GM12891 (cell line): ENCODE data around the gene INSR.

ENCODE experiments used
- DNase-seq: peaks from one replicate; pipeline ENCODE4 v3.0.0; 2011; ENCODE audit warnings: low spot score; ENCODE audit not compliant: insufficient read length
- FAIRE-seq: peaks from 2 replicates; lab custom pipeline; 2011; peaks lifted over from hg19 to GRCh38; lab: Jason Lieb, UNC
- PAX5 ChIP-seq: IDR thresholded peaks from 2 replicates; pipeline ENCODE4 v1.6.1; 2011; ENCODE audit warnings: low read length, moderate library complexity, mild to moderate bottlenecking; ENCODE audit not compliant: insufficient read depth, severe bottlenecking
- POLR2A ChIP-seq: IDR thresholded peaks from 2 replicates; pipeline ENCODE4 v1.6.1; 2011; ENCODE audit warnings: low read depth, low read length, control low read depth
- POLR2AphosphoS5 ChIP-seq: IDR thresholded peaks from 2 replicates; pipeline ENCODE4 v1.6.1; 2011; ENCODE audit warnings: low read depth, low read length, control low read depth
- POU2F2 ChIP-seq: IDR thresholded peaks from 2 replicates; pipeline ENCODE4 v1.6.1; 2011; ENCODE audit warnings: low read depth, mild to moderate bottlenecking, control low read depth, low read length, moderate library complexity
- SPI1 ChIP-seq: IDR thresholded peaks from 2 replicates; pipeline ENCODE4 v1.6.1; 2011; ENCODE audit warnings: low read depth, low read length, control low read depth
- TAF1 ChIP-seq: IDR thresholded peaks from 2 replicates; pipeline ENCODE4 v1.6.1; 2011; ENCODE audit warnings: low read depth, low read length, control low read depth

Gene INSR

DNA sequence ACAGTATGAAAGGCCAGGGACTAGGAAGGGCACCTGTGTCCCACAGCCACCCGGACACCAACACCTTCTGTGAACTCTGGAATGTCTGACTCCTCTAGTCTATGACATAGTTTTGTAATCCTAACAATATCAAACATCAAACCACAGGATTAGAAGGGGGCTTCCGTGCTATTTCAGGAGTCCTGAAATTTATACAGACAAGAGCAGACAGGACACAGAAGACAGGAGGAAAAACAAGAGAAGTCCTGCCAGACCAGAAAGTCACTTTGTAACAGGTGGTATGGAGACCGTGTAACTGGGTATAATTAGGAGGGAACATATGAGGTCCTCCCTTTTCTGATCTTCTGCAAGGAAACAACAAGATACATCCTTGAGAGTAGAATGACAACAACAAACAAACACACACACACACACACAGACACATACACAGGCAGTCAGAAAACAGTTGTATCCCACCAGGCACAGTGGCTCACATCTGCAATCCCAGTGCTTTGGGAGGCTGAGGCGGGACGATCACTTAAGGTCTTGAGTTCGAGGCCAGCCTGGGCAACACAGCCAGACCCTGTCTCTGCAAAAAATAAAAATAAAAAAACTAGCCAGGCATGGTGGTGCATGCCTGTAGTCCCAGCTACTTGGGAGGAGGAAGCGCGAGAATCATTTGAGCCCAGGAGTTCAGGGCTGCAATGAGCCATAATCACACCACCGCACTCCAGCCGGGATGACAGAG lies 13.1 kb downstream of the INSR start:
- FAIRE-seq (peak; percentile 87), DNase-seq (no peak)
- TF ChIP-seq TAF1 (no peak), POLR2A (no peak), SPI1 (no peak), POLR2AphosphoS5 (no peak), PAX5 (no peak), POU2F2 (no peak)

DNA sequence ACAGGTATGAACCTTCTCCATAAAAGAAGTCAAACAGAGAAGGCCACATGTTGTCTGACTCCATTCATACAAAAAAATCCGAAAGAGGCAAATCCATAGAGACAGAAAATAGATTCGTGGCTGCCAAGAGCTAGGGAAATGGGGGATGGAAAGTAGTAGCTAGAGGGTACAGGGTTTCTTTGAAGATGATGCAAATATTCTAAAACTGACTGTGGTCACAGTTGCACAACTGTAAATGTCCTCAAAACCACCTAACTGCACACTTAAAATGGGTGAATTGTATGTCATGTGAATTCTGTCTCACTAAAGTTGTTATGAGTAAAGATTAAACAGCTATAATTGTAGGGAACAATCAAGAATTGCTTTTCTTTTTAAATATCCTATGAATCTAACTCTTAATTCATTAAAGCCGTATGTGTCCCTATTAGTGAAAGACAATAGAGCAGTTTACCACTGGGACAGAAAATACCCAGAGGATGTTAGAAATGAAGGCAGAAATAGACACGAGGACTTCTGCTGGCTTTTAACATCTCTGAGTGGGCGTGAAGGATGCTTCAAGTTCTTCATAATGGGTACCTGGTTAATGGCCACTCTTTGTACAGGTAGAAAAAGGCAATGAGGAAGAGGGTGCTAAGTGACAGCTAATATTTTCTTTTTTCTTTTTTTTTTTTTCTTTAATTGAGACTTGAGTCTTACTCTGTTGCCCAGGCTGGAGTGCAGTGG lies 21.2 kb downstream of the INSR start:
- FAIRE-seq (peak; percentile 96), DNase-seq (no peak)
- TF ChIP-seq TAF1 (no peak), POLR2A (no peak), POU2F2 (peak; percentile 35; the same call in 1 of the 2 replicates), SPI1 (no peak), POLR2AphosphoS5 (no peak)

DNA sequence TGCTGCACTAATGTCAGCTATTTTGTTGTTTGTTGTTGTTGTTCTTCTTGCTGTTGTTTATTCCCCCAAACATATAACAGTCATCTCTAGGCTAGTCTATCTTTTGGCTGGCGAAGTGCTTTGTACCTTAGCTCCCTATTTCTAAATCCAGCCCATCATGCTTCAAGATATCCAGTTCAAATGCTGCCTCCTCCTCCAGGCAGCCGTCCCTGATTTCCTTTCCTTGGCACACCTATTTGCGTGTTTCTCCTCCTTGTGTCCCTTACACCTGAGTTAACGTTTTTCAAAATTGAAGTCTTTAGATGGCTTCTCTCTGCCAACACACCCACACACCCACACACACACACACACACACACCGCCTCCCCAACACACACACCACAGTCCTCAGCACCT lies 25.5 kb downstream of the INSR start:
- FAIRE-seq (peak; percentile 84), DNase-seq (no peak)
- no peak for TF ChIP-seq POU2F2

DNA sequence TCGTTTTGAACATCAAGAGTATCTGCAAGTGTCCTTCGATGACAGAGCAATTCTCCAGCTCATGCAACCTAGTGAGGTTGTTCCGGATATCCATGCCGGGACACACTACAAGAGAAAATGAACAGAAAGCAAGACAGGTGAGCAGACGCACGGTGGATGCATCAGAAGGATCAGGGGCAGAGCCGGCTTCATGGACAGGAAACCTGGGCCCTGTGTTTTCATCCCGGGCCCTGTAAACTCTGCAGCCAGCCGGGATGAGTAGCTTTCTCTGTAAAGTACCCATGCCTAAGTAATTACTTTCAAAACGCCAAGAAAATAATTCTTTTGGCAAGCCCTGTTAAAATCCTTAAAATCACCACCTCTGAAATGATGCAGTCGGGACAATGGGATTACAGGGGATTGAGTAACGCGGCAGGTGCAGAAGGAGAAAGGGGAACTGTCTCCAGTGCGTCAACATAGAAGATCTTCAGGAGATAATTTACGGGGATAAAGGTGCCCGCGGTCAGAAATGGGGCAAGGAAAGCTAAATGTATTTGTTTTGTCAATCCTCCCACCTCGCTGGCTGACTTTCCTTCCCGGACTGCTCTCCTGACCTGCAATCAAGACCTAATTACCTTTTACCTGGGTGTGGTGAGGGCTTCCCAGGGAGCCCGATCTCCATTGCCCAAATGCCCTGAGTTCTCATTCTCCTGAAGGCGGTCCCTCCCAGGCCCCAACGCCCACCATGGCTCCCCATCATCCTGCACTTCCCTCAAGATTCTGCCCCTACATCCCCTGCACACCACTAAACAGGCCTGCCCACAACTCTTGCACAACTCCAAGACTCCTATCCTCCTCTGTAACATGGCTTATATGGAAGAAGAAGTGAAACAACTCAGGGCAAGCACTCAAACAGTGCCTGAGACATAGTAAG lies 26.2 kb downstream of the INSR start:
- DNase-seq (no peak), FAIRE-seq (no peak)
- TF ChIP-seq PAX5 (no peak), POLR2AphosphoS5 (no peak)

DNA sequence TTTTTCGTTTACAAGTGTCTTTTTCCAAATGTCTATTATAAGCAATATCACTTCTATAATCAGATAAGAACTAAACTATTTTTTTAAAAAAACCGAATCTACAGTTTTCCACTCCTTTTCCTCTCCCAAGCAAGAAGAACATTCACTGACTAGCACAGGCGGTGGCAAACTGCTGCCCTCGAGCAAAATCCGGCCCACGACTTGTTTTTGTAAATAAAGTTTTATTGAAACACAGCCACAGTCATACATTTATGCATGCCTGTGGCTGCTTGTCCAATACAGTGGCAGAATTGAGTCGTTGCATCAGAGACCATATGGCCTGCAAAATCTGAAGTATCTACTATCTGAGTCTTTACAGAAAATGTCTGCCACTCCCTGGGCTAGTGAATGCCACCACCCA lies 27.4 kb downstream of the INSR start:
- TF ChIP-seq POU2F2 (no peak), POLR2A (no peak), PAX5 (no peak), TAF1 (no peak), POLR2AphosphoS5 (no peak), SPI1 (no peak)
- DNase-seq (no peak), FAIRE-seq (no peak)

DNA sequence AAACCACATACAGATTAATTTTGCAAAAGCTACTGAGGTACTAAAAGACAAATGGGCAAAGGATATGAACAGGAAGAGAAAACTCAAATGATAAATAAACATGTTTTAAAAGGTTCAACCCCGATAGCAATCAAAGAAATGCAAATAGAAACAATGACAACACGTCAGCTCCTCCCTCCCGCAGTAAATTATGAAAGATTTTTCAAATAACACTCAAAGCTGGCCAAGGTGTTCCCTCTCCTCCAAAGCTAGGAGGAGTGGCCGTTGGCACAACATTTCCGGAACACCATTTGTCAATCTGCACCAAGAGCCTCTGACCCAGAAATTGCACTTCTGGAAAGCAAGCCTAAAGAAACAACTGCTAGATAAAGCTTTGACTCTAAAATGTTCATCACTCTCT lies 28.3 kb downstream of the INSR start:
- DNase-seq: no peak
- TF ChIP-seq POLR2AphosphoS5 (no peak), TAF1 (no peak), PAX5 (no peak), POLR2A (no peak), POU2F2 (no peak), SPI1 (no peak)
- FAIRE-seq: no peak

DNA sequence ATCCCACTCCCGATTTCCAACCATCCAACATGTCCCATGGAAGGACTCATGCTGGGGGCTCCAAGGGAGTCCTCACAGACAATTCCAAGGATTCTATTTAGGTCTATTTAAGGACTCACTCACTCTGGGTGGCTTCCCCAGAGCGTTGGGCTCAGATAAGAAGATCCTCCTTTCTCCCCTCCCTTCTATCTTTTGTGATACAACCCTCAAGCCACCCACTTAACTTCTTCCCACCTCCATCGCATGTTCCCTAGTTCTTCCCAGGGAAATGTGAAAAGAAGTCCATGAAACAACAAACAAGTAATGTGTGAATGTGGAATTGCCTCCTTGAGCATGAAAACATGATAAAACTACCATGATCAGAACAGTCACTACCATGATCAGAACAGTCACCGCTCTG lies 29.4 kb downstream of the INSR start:
- no peak for TF ChIP-seq TAF1
- DNase-seq (no peak), FAIRE-seq (no peak)

DNA sequence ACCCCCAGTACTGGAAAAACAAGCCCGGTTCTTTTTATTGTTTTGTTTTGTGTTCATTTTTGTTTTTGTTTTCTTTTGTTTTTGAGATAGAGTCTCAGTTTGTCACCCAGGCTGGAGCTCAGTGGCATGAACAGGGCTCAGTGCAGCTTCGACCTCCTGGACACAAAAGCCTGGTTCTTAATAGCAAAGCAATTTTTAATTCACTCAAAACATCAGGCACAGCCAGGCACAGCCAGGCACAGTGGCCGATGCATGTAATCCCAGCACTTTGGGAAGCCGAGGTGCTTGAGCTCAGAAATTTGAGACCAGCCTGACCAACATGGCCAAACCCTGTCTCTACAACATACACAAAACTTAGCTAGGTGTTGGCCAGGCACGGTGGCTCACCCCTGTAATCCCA lies 30.7 kb downstream of the INSR start:
- no peak for FAIRE-seq
- DNase-seq: no peak
- no peak for TF ChIP-seq POLR2A
- no peak for TF ChIP-seq POLR2AphosphoS5
- TF ChIP-seq SPI1: no peak
- TF ChIP-seq TAF1: no peak
- no peak for TF ChIP-seq PAX5
- no peak for TF ChIP-seq POU2F2

DNA sequence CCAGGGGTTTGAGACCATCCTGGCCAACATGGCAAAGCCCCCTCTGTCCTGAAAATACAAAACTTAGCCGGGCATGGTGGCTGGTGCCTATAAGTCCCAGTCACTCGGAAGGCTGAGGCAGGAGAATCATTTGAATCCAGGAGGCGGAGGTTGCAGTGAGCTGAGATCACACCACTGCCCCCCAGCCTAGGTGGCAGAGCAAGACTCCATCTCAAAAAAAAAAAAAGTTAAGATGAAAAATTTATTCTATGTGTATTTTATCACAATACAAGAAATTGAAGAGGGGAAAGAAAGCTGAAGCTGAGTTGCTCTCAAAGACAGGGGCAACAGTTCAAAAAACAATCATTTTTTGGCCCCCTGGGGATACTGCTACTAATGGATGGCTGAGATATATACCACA lies 31.1 kb downstream of the INSR start:
- TF ChIP-seq SPI1 (no peak), POLR2A (no peak), PAX5 (no peak), TAF1 (no peak), POU2F2 (no peak), POLR2AphosphoS5 (no peak)
- DNase-seq: no peak
- no peak for FAIRE-seq

DNA sequence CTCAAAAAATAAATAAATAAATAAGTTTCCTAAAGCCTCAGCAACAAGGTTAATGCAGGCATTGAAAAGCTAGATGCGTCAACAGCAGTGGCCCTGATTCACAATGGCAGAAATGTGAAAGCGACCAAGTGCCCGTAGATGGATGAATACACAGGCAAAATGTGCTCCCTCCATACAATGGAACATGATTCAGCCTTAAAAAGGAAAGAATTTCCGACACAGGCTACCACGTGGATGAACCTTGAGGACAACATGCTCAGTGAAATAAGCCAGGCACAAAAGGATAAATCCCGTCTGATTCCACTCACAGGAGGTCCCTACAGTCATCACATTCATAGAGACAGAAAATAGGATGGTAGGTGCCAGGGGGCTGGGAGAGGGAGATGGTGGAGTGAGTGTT lies 31.7 kb downstream of the INSR start:
- FAIRE-seq: no peak

More for the DNA sequence above, 31.7 kb downstream of the INSR start:
- no peak for DNase-seq
- TF ChIP-seq PAX5 (no peak), POLR2A (no peak), POU2F2 (no peak), POLR2AphosphoS5 (no peak), SPI1 (no peak), TAF1 (no peak)
